ENCODE measurements around the gene IL2RA. TPM values are rescaled to one million over a fixed set of nuclear protein-coding genes. Genes with fewer than 3 reads are reported as not detected.

The IL2RA gene
- total and polyA plus RNA-seq, 10 of the 15 experiments (the other 5 are each of a cell fraction or from before 2014, with no cell fraction given): 2.2 to 6.0 (median 4.9) TPM

GRCh38 chr10:6008497-6009142 lies 53.5 kb downstream of the IL2RA start:
- ChIA-PET CTCF (interaction anchor here (0.6 to 5.4 kb wide), 2 partner anchors 32 to 78 kb away, joined by 3 to 24 read pairs; no protein-coding TSS in a partner anchor), SMC1A (ENCODE audit: uncharacterized antibody, unreplicated experiment) (no interaction called here), RAD21 (ENCODE audit: unreplicated experiment) (no interaction called here), POLR2A (no interaction called here)
- Histone ChIP-seq H3K27me3 (replicated peaks in 1 of 2; ENCODE audit: control insufficient read depth in 2 of 2, insufficient read depth in 2 of 2, low read length in 1 of 2) (no peaks in the 10 kb centered on the region), H3K4me3 (no peak overlapping the region), H3K79me2 (ENCODE audit: control insufficient read depth, insufficient read depth, low read length) (no peaks in the 10 kb centered on the region), H3K9ac (ENCODE audit: control insufficient read depth, insufficient read depth, low read length) (no peak overlapping the region), H2AFZ (ENCODE audit: control insufficient read depth, low read depth, low read length) (no peak overlapping the region), H3K4me2 (ENCODE audit: control insufficient read depth, insufficient read depth) (no peak overlapping the region), H3K27ac (ENCODE audit: control insufficient read depth, insufficient read depth) (no peak overlapping the region), H3K9me3 (replicated peaks; ENCODE audit: control insufficient read depth, insufficient read depth, low read length) (peaks cover 5% of the 10 kb centered on the region; the same call in 2 of the 3 replicates), H3K36me3 (ENCODE audit: control insufficient read depth in 2 of 2, insufficient read depth in 2 of 2, low read length in 1 of 2) (no peaks in the 10 kb centered on the region), H4K20me1 (ENCODE audit: control insufficient read depth, insufficient read depth) (no peaks in the 10 kb centered on the region), H3K4me1 (ENCODE audit: control insufficient read depth, insufficient read depth, low read length) (no peaks in the 10 kb centered on the region)
- WGBS (ENCODE audit: insufficient coverage, insufficient replicate concordance, low lambda C conversion rate, missing lambda C conversion rate): 10% methylated on average over 5 of the region's 5 CpGs
- BruUV-seq (replicated peaks): no TSS peak
- no peak for ATAC-seq
- in situ Hi-C loops (cut with MboI) (no loop called here), intact Hi-C loops (cut with micrococcal nuclease; ENCODE audit: unreplicated experiment) (no loop called here)
- no peak for FAIRE-seq
- DNase-seq (ENCODE audit: low read depth, low spot score): no peak
- no peak for TF ChIP-seq BACH1 (IDR thresholded peaks at IDR 0.05; ENCODE audit: borderline replicate concordance)
- TF ChIP-seq CHD4 (IDR thresholded peaks at IDR 0.05): no peak
- TF ChIP-seq RELA (IDR thresholded peaks at IDR 0.05; ENCODE audit: borderline replicate concordance, partially characterized antibody): no peak
- TF ChIP-seq ELK1 (IDR thresholded peaks at IDR 0.05; ENCODE audit: low read depth, low read length): no peak
- no peak for TF ChIP-seq LARP7 (IDR thresholded peaks at IDR 0.05)
- TF ChIP-seq NKRF (conservative IDR thresholded peaks at IDR 0.05): no peak
- no peak for TF ChIP-seq RUNX3 (IDR thresholded peaks at IDR 0.05; ENCODE audit: low read length)
- no peak for TF ChIP-seq ZNF622 (IDR thresholded peaks at IDR 0.05)
- no peak for TF ChIP-seq E2F8 (IDR thresholded peaks at IDR 0.05; ENCODE audit: low read depth, partially characterized antibody)
- no peak for TF ChIP-seq GATAD2B (conservative IDR thresholded peaks at IDR 0.05; ENCODE audit: low read depth)
- TF ChIP-seq CHD2 (IDR thresholded peaks at IDR 0.05; ENCODE audit: borderline replicate concordance, low read depth, low read length): no peak
- no peak for TF ChIP-seq SMAD1 (IDR thresholded peaks at IDR 0.05; ENCODE audit: low read depth, partially characterized antibody)
- no peak for TF ChIP-seq E4F1 (IDR thresholded peaks at IDR 0.05; ENCODE audit: borderline replicate concordance, partially characterized antibody)
- TF ChIP-seq BCL3 (IDR thresholded peaks at IDR 0.05; ENCODE audit: borderline replicate concordance, insufficient read depth, low read depth, low read length, poor library complexity, severe bottlenecking): no peak
